Left renal cortex interstitium (tissue), 4 donors: ENCODE data around the gene CCDC3. TPM values are rescaled to one million over a fixed set of nuclear protein-coding genes. Genes with fewer than 3 reads are reported as not detected.

Experiments used
- DNase-seq, 4 donors: peaks; one replicate each; pipeline ENCODE4 v3.0.0-alpha.2; 2013; ENCODE audit warnings: low read depth in 4 of 4, low spot score in 2 of 4, missing footprints in 1 of 4
- polyA plus RNA-seq, 4 donors: library from polyadenylated mRNA; unstranded; fragments of 120-200 nt; gene quantifications; one replicate each; pipeline ENCODE4 v1.2.1, GENCODE V29; 2013; ENCODE audit not compliant: insufficient read length in 4 of 4

Gene CCDC3
- polyA plus RNA-seq, 4 donors: 10.7 to 15.0 (median 12.2) TPM

- DNase-seq: no peak
These were observed 152.9 kb downstream of the CCDC3 start for GRCh38 chr10:12848439-12849173.

GRCh38 chr10:12847361-12847975, 154.0 kb downstream of the CCDC3 start:
- DNase-seq: no peak

- DNase-seq: no peak
These were observed 154.8 kb downstream of the CCDC3 start for GRCh38 chr10:12846718-12847117.

Other genes with a start within 250 kb of the CCDC3 start
- 10 to 100 TPM; 34.3 to 39.5 (median 37.9) TPM for gene OPTN, start 98.5 kb upstream of the CCDC3 start, polyA plus RNA-seq
- gene MCM10, start 159.8 kb upstream of the CCDC3 start, polyA plus RNA-seq: 10 to 100 TPM in 2 of 4 donors, 1 to 10 TPM in 2; 8.7 to 12.5 (median 10.8) TPM
- not detected for gene UCMA, start 232.7 kb upstream of the CCDC3 start, polyA plus RNA-seq